Activated CD4-positive, alpha-beta T cell treated with anti-CD3 and anti-CD28 coated beads, Interleukin-10, Interleukin-2, amounts not matched to agents 100 ng/mL and 50 ng/mL, durations not matched to agents 16 hours and 8 hours (primary cell): ENCODE data around the gene NUDC.
"Not testable (repeated sequence)": the region's sequence is repeated elsewhere in the genome, so short reads cannot be mapped to it uniquely, and the experiment has no call there.

ENCODE experiments used
- DNase-seq: peaks from one replicate; pipeline ENCODE4 v3.0.0-alpha.2; 2020

The NUDC gene

GRCh38 chr1:26953374-26953773, 31.8 kb downstream of the NUDC start:
- DNase-seq = no peak

GRCh38 chr1:26956321-26956720, 34.8 kb downstream of the NUDC start:
- no peak for DNase-seq

- no peak for DNase-seq
Measured at GRCh38 chr1:26957306-26957705, 35.8 kb downstream of the NUDC start.

- no peak for DNase-seq
Measured at GRCh38 chr1:26959270-26959669, 37.7 kb downstream of the NUDC start.

- DNase-seq = peak; percentile 10
Measured at GRCh38 chr1:26959722-26960624, 38.4 kb downstream of the NUDC start, which contains the start of gene KDF1. KDF1 (minus strand) TSS chr1:26960468; CDS start chr1:26952380, 8,088 bp downstream.

GRCh38 chr1:26960625-26960966, 39.1 kb downstream of the NUDC start:
- no peak for DNase-seq

GRCh38 chr1:26961826-26962225, 40.3 kb downstream of the NUDC start:
- DNase-seq = no peak

- DNase-seq = no peak
Measured at GRCh38 chr1:26965213-26965612, 43.7 kb downstream of the NUDC start.

GRCh38 chr1:26965628-26966027, 44.1 kb downstream of the NUDC start:
- no peak for DNase-seq

- DNase-seq = no peak
Measured at GRCh38 chr1:26970810-26971209, 49.3 kb downstream of the NUDC start.

GRCh38 chr1:26971590-26971989, 50.0 kb downstream of the NUDC start:
- DNase-seq = no peak

- DNase-seq = no peak
Measured at GRCh38 chr1:26972390-26972789, 50.8 kb downstream of the NUDC start.

GRCh38 chr1:26972821-26973220, 51.3 kb downstream of the NUDC start:
- DNase-seq = no peak

GRCh38 chr1:26976621-26977510, 55.3 kb downstream of the NUDC start:
- no peak for DNase-seq

GRCh38 chr1:26978901-26979300, 57.4 kb downstream of the NUDC start:
- no peak for DNase-seq

- DNase-seq = no peak
Measured at GRCh38 chr1:26981146-26981846, 59.8 kb downstream of the NUDC start.

GRCh38 chr1:26983863-26984262, 62.3 kb downstream of the NUDC start:
- no peak for DNase-seq

GRCh38 chr1:26984291-26984690, 62.7 kb downstream of the NUDC start:
- no peak for DNase-seq

- DNase-seq = no peak
Measured at GRCh38 chr1:26986658-26987057, 65.1 kb downstream of the NUDC start.

GRCh38 chr1:26989403-26990109, 68.0 kb downstream of the NUDC start:
- DNase-seq = not testable (repeated sequence)

GRCh38 chr1:26991310-26992116, 70.0 kb downstream of the NUDC start:
- peak; percentile 10 for DNase-seq
